A673 (cell line): ENCODE measurements around the gene CIT. TPM values are rescaled to one million over a fixed set of nuclear protein-coding genes. Genes with fewer than 3 reads are reported as not detected.
A peak's percentile ranks its signal among the peaks of the same experiment; 100 is the strongest.

Source experiments
- BruUV-seq: library from RNA; stranded (reverse); fragments of 400-500 nt; replicated peaks from 2 replicates; lab custom pipeline; 2021; lab: Mats Ljungman, UMichigan
- CTCF ChIA-PET: fragments of 300-600 bp; sonication (Branson Sonifier 250); formaldehyde crosslinking; loops from one replicate; lab custom pipeline; 2022; ENCODE audit warnings: antibody characterized with exemption; lab: Charles Lee
- POLR2A ChIA-PET: fragments of 300-600 bp; sonication (Branson Sonifier 250); formaldehyde crosslinking; loops from one replicate; lab custom pipeline; 2022; ENCODE audit warnings: antibody characterized with exemption; ENCODE audit not compliant: low non-redundant PET; lab: Charles Lee
- DNase-seq: peaks from one replicate; pipeline ENCODE4 v3.0.0-alpha.2; 2015; ENCODE audit warnings: low spot score
- H3K27ac ChIP-seq: fragments of 200-600 bp; sonication (generic); 2 replicates; pipeline ENCODE4 v1.5.1; 2016; ENCODE audit warnings: mixed run types, low read depth, mild to moderate bottlenecking, mixed read lengths, antibody characterized with exemption, low read length; ENCODE audit not compliant: poor library complexity, severe bottlenecking
- H3K27me3 ChIP-seq: fragments of 200-600 bp; sonication (generic); replicated peaks from 2 replicates; pipeline ENCODE4 v1.6.1; 2017; ENCODE audit warnings: mixed run types, low read depth, mild to moderate bottlenecking, mixed read lengths, antibody characterized with exemption, low read length; ENCODE audit not compliant: insufficient read depth, poor library complexity
- H3K36me3 ChIP-seq: fragments of 200-600 bp; sonication (generic); 2 replicates; pipeline ENCODE4 v1.6.1; 2016; ENCODE audit warnings: mixed run types, mild to moderate bottlenecking, mixed read lengths, antibody characterized with exemption, low read length; ENCODE audit not compliant: insufficient read depth, poor library complexity, severe bottlenecking
- H3K4me1 ChIP-seq: fragments of 200-600 bp; sonication (generic); 2 replicates; pipeline ENCODE4 v1.6.1; 2017; ENCODE audit warnings: mixed run types, mild to moderate bottlenecking, mixed read lengths, antibody characterized with exemption, low read length; ENCODE audit not compliant: insufficient read depth, poor library complexity, severe bottlenecking
- H3K4me3 ChIP-seq: fragments of 200-600 bp; sonication (generic); 2 replicates; pipeline ENCODE4 v1.5.1; 2016; ENCODE audit warnings: low read depth, mixed run types, mild to moderate bottlenecking, mixed read lengths, low read length; ENCODE audit not compliant: poor library complexity, severe bottlenecking
- H3K9me3 ChIP-seq: fragments of 200-600 bp; sonication (generic); 2 replicates; pipeline ENCODE4 v1.6.1; 2016; ENCODE audit warnings: mixed run types, low read depth, mild to moderate bottlenecking, mixed read lengths, antibody characterized with exemption, low read length; ENCODE audit not compliant: poor library complexity, severe bottlenecking
- EZH2 ChIP-seq: fragments of 200-600 bp; sonication (generic); IDR thresholded peaks from 2 replicates; pipeline ENCODE4 v1.6.1; 2017; ENCODE audit warnings: borderline replicate concordance, low read depth, mild to moderate bottlenecking, mixed read lengths, antibody characterized with exemption, low read length; ENCODE audit not compliant: poor library complexity, severe bottlenecking
- intact Hi-C: fragments of 100-400 bp; cut with micrococcal nuclease; formaldehyde crosslinking; loops from one replicate; pipeline ENCODE4 v1.10.0; 2022; ENCODE audit not compliant: unreplicated experiment
- total RNA-seq: library from RNA; stranded (reverse); gene quantifications from 2 replicates; pipeline ENCODE4 v1.2.3, GENCODE V29; 2021
- TF ChIP-seq, protein P1 (sequence below): fragments of 300-800, 200-600 bp; sonication (generic); conservative IDR thresholded peaks from 2 replicates; pipeline ENCODE4 v1.5.1; 2017; ENCODE audit warnings: low read depth, mild to moderate bottlenecking, antibody characterized with exemption, low read length, moderate library complexity, mixed read lengths

Gene CIT
- total RNA-seq, 1 experiment from 2014 or later = 62.4 TPM

- no TSS peak for BruUV-seq
- H3K9me3 ChIP-seq = no peaks in the 10 kb centered on the region
- CTCF ChIA-PET = no interaction called here
- no peak overlapping the region for H3K4me3 ChIP-seq
- no peak for TF ChIP-seq EZH2
- TF ChIP-seq, protein P1, sequence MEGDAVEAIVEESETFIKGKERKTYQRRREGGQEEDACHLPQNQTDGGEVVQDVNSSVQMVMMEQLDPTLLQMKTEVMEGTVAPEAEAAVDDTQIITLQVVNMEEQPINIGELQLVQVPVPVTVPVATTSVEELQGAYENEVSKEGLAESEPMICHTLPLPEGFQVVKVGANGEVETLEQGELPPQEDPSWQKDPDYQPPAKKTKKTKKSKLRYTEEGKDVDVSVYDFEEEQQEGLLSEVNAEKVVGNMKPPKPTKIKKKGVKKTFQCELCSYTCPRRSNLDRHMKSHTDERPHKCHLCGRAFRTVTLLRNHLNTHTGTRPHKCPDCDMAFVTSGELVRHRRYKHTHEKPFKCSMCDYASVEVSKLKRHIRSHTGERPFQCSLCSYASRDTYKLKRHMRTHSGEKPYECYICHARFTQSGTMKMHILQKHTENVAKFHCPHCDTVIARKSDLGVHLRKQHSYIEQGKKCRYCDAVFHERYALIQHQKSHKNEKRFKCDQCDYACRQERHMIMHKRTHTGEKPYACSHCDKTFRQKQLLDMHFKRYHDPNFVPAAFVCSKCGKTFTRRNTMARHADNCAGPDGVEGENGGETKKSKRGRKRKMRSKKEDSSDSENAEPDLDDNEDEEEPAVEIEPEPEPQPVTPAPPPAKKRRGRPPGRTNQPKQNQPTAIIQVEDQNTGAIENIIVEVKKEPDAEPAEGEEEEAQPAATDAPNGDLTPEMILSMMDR = no peak
- intact Hi-C loops = no loop called here
- H3K27ac ChIP-seq = no peak overlapping the region
- DNase-seq = no peak
- POLR2A ChIA-PET = no interaction called here
- H3K27me3 ChIP-seq = no peaks in the 10 kb centered on the region
- no peaks in the 10 kb centered on the region for H3K4me1 ChIP-seq
- H3K36me3 ChIP-seq = peaks cover 34% of the 10 kb centered on the region
Measured at GRCh38 chr12:119857041-119857591, 20.0 kb downstream of the CIT start.

DNA sequence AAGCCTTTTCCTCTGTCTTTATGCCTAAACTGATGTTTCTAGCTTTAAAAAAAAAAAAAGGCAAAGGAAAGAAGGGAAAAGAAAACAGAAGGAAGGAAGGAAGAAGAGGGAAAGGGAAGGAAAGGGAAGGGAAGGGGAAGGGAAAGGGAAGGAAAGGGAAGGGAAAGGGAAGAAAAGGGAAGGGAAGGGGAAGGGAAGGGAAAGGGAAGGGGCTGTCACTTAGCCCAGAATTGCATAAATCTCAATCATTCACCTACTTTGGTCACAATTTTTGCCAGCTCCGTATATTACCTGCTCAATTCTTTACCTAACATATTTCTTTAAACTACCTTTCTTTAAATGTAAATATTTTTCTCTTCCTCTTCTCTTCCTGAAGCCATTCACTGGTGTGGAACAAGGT lies 26.8 kb downstream of the CIT start:
- Histone ChIP-seq H3K9me3 (no peaks in the 10 kb centered on the region), H3K27me3 (no peaks in the 10 kb centered on the region), H3K36me3 (peaks cover 25% of the 10 kb centered on the region), H3K4me1 (no peaks in the 10 kb centered on the region), H3K27ac (no peak overlapping the region), H3K4me3 (no peak overlapping the region)
- TF ChIP-seq EZH2 = no peak
- TF ChIP-seq, protein P1 = no peak
- ChIA-PET POLR2A (no interaction called here), CTCF (no interaction called here)
- no peak for DNase-seq
- no TSS peak for BruUV-seq
- intact Hi-C loops = no loop called here

DNA sequence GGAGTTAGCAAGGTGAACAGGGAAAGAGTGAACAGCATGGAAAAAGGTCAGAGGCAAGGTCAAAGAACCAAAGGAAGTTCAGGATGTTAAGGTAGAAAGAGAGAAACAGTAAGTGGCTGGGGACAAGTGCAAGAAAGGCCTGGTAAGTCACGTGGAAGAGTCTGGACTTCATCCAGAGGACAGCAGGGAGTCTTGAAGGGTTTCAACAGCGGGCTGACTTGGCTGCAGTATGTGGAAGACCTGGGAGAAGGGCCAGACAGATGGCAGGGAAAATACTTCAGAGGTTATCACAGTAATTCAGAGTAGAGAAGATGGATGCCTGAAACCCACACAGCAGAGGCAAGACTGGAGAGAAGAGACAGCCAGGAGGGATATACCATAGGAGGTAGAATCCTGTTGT lies 34.0 kb downstream of the CIT start:
- H3K36me3 ChIP-seq = peaks cover 18% of the 10 kb centered on the region
- H3K4me1 ChIP-seq = no peaks in the 10 kb centered on the region
- H3K27me3 ChIP-seq = no peaks in the 10 kb centered on the region
- BruUV-seq = no TSS peak
- no peak overlapping the region for H3K4me3 ChIP-seq
- no peaks in the 10 kb centered on the region for H3K9me3 ChIP-seq
- TF ChIP-seq EZH2 = no peak
- TF ChIP-seq, protein P1 = no peak
- intact Hi-C loops = no loop called here
- DNase-seq = peak; percentile 27
- CTCF ChIA-PET = no interaction called here
- H3K27ac ChIP-seq = no peak overlapping the region
- POLR2A ChIA-PET = no interaction called here
